Vagina (tissue), 2 donors: ENCODE results near the gene ID1. TPM values are rescaled to one million over a fixed set of nuclear protein-coding genes. Genes with fewer than 3 reads are reported as not detected.
A peak's percentile ranks its signal among the peaks of the same experiment; 100 is the strongest.

Experiments
- DNase-seq, 2 donors: peaks; one replicate each; pipeline ENCODE4 v3.0.0-alpha.2; 2017; ENCODE audit errors: extremely low spot score in 2 of 2
- H3K27ac ChIP-seq: fragments of 200-600 bp; sonication (generic); one replicate; pipeline ENCODE4 v1.5.1; 2019
- H3K27me3 ChIP-seq: fragments of 200-600 bp; sonication (generic); one replicate; pipeline ENCODE4 v1.5.1; 2019
- H3K36me3 ChIP-seq, 2 donors: fragments of 200-600 bp; sonication (generic); one replicate each; pipeline ENCODE4 v1.5.1; 2017 to 2019
- H3K4me1 ChIP-seq: fragments of 200-600 bp; sonication (generic); one replicate; pipeline ENCODE4 v1.5.1; 2019
- H3K4me3 ChIP-seq, 2 donors: fragments of 200-600 bp; sonication (generic); 1 replicate in 1 of 2; 2 replicates in 1 of 2; pipeline ENCODE4 v1.5.1; 2016 to 2019
- H3K9me3 ChIP-seq: fragments of 200-600 bp; sonication (generic); one replicate; pipeline ENCODE4 v1.5.1; 2019
- CTCF ChIP-seq, 3 experiments: fragments of 450-650 bp in 2 of 3; fragments of 200-600 bp in 1 of 3; sonication (generic) in 1 of 3; IDR thresholded peaks; one replicate each; pipeline ENCODE4 v1.5.1; 2017 to 2019; ENCODE audit warnings: antibody characterized with exemption in 3 of 3, mild to moderate bottlenecking in 2 of 3, moderate library complexity in 2 of 3
- POLR2A ChIP-seq, 2 donors: fragments of 450-650 bp; IDR thresholded peaks; one replicate each; pipeline ENCODE4 v1.6.1; 2017; ENCODE audit warnings: antibody characterized with exemption in 2 of 2, mild to moderate bottlenecking in 2 of 2, moderate library complexity in 2 of 2
- POLR2AphosphoS5 ChIP-seq, 2 donors: sonication (generic); formaldehyde crosslinking; IDR thresholded peaks; one replicate each; pipeline ENCODE4 v1.9.0; 2017; ENCODE audit warnings: antibody characterized with exemption in 2 of 2, mild to moderate bottlenecking in 2 of 2, low read depth in 1 of 2; ENCODE audit not compliant: insufficient read depth in 1 of 2
- intact Hi-C: fragments of 100-400 bp; cut with DNase I; formaldehyde crosslinking; loops from one replicate; pipeline ENCODE4 v1.15.1; 2023
- total RNA-seq: library from RNA; depleted of rRNA; stranded (reverse); fragments of >200 nt; gene quantifications from one replicate; pipeline ENCODE4 v1.2.3, GENCODE V29; 2016

The ID1 gene
- total RNA-seq, 1 donor from 2014 or later, result 1,190 TPM

GRCh38 chr20:31638317-31638716 is 33.2 kb downstream of the ID1 start:
- H3K36me3 ChIP-seq, result no peaks in the 10 kb centered on the region
- peak overlapping the region in 1 of 2 donors; percentile 3 for H3K4me3 ChIP-seq
- no peaks in the 10 kb centered on the region for H3K4me1 ChIP-seq
- TF ChIP-seq CTCF (IDR thresholded peaks at IDR 0.05), result no peak
- no peak for TF ChIP-seq POLR2A (IDR thresholded peaks at IDR 0.05)
- no peak for TF ChIP-seq POLR2AphosphoS5 (IDR thresholded peaks at IDR 0.05; ENCODE audit: insufficient read depth in 1 of 2, low read depth in 1 of 2)
- intact Hi-C loops, result no loop called here
- no peak overlapping the region for H3K27ac ChIP-seq
- no peaks in the 10 kb centered on the region for H3K9me3 ChIP-seq
- DNase-seq, result no peak
- H3K27me3 ChIP-seq, result no peaks in the 10 kb centered on the region

GRCh38 chr20:31638816-31639215 is 33.7 kb downstream of the ID1 start:
- TF ChIP-seq CTCF (IDR thresholded peaks at IDR 0.05), result no peak
- no peak for TF ChIP-seq POLR2A (IDR thresholded peaks at IDR 0.05)
- no peak for TF ChIP-seq POLR2AphosphoS5 (IDR thresholded peaks at IDR 0.05; ENCODE audit: insufficient read depth in 1 of 2, low read depth in 1 of 2)
- H3K4me1 ChIP-seq, result no peaks in the 10 kb centered on the region
- DNase-seq, result no peak
- no peak overlapping the region for H3K4me3 ChIP-seq
- intact Hi-C loops, result no loop called here
- no peaks in the 10 kb centered on the region for H3K9me3 ChIP-seq
- no peak overlapping the region for H3K27ac ChIP-seq
- H3K27me3 ChIP-seq, result no peaks in the 10 kb centered on the region
- H3K36me3 ChIP-seq, result no peaks in the 10 kb centered on the region

- H3K27me3 ChIP-seq, result no peaks in the 10 kb centered on the region
- no peak for DNase-seq
- no peak overlapping the region for H3K4me3 ChIP-seq
- H3K27ac ChIP-seq, result no peak overlapping the region
- TF ChIP-seq POLR2A (IDR thresholded peaks at IDR 0.05), result no peak
- no peak for TF ChIP-seq CTCF (IDR thresholded peaks at IDR 0.05)
- TF ChIP-seq POLR2AphosphoS5 (IDR thresholded peaks at IDR 0.05; ENCODE audit: insufficient read depth in 1 of 2, low read depth in 1 of 2), result no peak
- no peaks in the 10 kb centered on the region for H3K36me3 ChIP-seq
- H3K4me1 ChIP-seq, result no peaks in the 10 kb centered on the region
- no peaks in the 10 kb centered on the region for H3K9me3 ChIP-seq
- intact Hi-C loops, result no loop called here
Measured at GRCh38 chr20:31640259-31640658, 35.2 kb downstream of the ID1 start.

- TF ChIP-seq POLR2AphosphoS5 (IDR thresholded peaks at IDR 0.05; ENCODE audit: insufficient read depth in 1 of 2, low read depth in 1 of 2) (no peak), POLR2A (IDR thresholded peaks at IDR 0.05) (no peak), CTCF (IDR thresholded peaks at IDR 0.05) (no peak)
- Histone ChIP-seq H3K9me3 (no peaks in the 10 kb centered on the region), H3K4me1 (no peaks in the 10 kb centered on the region), H3K27me3 (no peaks in the 10 kb centered on the region), H3K36me3 (no peaks in the 10 kb centered on the region), H3K4me3 (no peak overlapping the region), H3K27ac (no peak overlapping the region)
- intact Hi-C loops, result no loop called here
- DNase-seq, result no peak
Measured at GRCh38 chr20:31641391-31641790, 36.3 kb downstream of the ID1 start.

GRCh38 chr20:31642837-31643236 is 37.7 kb downstream of the ID1 start:
- Histone ChIP-seq H3K4me1 (no peaks in the 10 kb centered on the region), H3K4me3 (no peak overlapping the region), H3K36me3 (no peaks in the 10 kb centered on the region), H3K9me3 (no peaks in the 10 kb centered on the region), H3K27me3 (no peaks in the 10 kb centered on the region), H3K27ac (no peak overlapping the region)
- DNase-seq, result no peak
- intact Hi-C loops, result no loop called here
- TF ChIP-seq POLR2AphosphoS5 (IDR thresholded peaks at IDR 0.05; ENCODE audit: insufficient read depth in 1 of 2, low read depth in 1 of 2) (no peak), POLR2A (IDR thresholded peaks at IDR 0.05) (no peak), CTCF (IDR thresholded peaks at IDR 0.05) (no peak)
